ENCODE data around the gene HOXD8.

The HOXD8 gene

GRCh38 chr2:176160986-176161824 lies 31.7 kb downstream of the HOXD8 start:
- DNase-seq, result no peak

- DNase-seq, result no peak
These were observed 32.5 kb downstream of the HOXD8 start for GRCh38 chr2:176161825-176162626.

- DNase-seq, result no peak
These were observed 33.6 kb downstream of the HOXD8 start for GRCh38 chr2:176162911-176163671.

- no peak for DNase-seq
These were observed 34.2 kb downstream of the HOXD8 start for GRCh38 chr2:176163672-176164056.

GRCh38 chr2:176164201-176164600 lies 34.7 kb downstream of the HOXD8 start:
- no peak for DNase-seq

GRCh38 chr2:176164611-176165369 lies 35.3 kb downstream of the HOXD8 start:
- no peak for DNase-seq

GRCh38 chr2:176165370-176166050 lies 36.0 kb downstream of the HOXD8 start:
- no peak for DNase-seq

- DNase-seq, result no peak
These were observed 36.8 kb downstream of the HOXD8 start for GRCh38 chr2:176166272-176166671.

- DNase-seq, result no peak
These were observed 37.9 kb downstream of the HOXD8 start for GRCh38 chr2:176167398-176167797.

- DNase-seq, result no peak
These were observed 39.7 kb downstream of the HOXD8 start for GRCh38 chr2:176169181-176169580.

GRCh38 chr2:176169711-176170110 lies 40.2 kb downstream of the HOXD8 start:
- no peak for DNase-seq

- no peak for DNase-seq
These were observed 41.2 kb downstream of the HOXD8 start for GRCh38 chr2:176170602-176171305.

GRCh38 chr2:176171351-176172006 lies 42.0 kb downstream of the HOXD8 start:
- DNase-seq, result no peak

- DNase-seq, result no peak
These were observed 42.7 kb downstream of the HOXD8 start for GRCh38 chr2:176172007-176172894.

- no peak for DNase-seq
These were observed 43.5 kb downstream of the HOXD8 start for GRCh38 chr2:176172895-176173566.

- DNase-seq, result no peak
These were observed 44.3 kb downstream of the HOXD8 start for GRCh38 chr2:176173567-176174381.

- peak; percentile 4 for DNase-seq
These were observed 44.9 kb downstream of the HOXD8 start for GRCh38 chr2:176174382-176174823.
